Stimulated activated CD4-positive, alpha-beta T cell treated with anti-CD3 and anti-CD28 coated beads, Interleukin-2, amount 100 ng/mL, for 48 hours (primary cell): Measurements from ENCODE around the gene PDZRN4.

Experiments used
- DNase-seq, 2 donors: peaks; one replicate each; pipeline ENCODE4 v3.0.0-alpha.2; 2020

Gene PDZRN4

DNA sequence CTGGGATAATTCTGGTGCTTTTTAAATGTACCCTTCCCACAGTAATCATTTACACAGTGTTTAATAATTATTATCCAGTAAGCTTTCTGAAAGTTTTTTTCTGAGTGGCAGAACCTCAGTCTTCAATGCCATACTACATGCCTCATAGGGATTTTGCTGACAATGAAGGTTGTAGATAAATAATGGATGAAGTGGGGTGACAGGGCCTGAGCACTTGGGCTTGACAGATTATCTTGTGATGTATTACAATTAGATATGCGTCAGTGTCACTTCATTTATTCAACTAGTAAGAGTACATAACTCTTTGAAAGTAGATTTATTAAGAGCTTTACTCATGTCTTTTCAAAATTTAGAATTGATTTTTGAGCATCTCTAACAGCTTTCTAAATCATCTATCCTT, 176.1 kb downstream of the PDZRN4 start:
- DNase-seq = no peak

DNA sequence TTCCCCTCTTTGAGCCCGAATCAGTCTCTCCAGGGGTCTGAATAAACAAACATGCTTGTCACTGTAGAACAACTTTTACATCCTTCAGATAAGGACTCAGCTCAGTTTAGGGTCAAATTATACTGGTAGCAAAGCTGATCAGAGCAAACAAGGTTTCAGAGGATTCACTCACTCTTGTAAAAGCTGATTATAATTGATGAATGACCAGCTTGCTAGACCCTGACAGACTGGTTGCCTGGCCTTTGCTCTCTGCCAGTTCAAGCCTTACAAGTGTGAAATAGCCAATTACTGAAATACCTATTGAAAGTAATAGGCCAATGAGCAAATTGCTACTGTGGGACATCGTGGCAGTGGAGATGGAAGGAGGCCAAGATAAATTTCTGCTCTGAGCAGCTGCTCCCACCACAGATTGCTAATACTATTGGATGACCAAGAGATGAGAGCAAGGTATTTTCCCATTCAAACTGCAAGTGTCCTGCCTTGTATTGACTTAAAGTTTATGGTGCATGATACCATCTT, 177.6 kb downstream of the PDZRN4 start:
- DNase-seq = no peak

DNA sequence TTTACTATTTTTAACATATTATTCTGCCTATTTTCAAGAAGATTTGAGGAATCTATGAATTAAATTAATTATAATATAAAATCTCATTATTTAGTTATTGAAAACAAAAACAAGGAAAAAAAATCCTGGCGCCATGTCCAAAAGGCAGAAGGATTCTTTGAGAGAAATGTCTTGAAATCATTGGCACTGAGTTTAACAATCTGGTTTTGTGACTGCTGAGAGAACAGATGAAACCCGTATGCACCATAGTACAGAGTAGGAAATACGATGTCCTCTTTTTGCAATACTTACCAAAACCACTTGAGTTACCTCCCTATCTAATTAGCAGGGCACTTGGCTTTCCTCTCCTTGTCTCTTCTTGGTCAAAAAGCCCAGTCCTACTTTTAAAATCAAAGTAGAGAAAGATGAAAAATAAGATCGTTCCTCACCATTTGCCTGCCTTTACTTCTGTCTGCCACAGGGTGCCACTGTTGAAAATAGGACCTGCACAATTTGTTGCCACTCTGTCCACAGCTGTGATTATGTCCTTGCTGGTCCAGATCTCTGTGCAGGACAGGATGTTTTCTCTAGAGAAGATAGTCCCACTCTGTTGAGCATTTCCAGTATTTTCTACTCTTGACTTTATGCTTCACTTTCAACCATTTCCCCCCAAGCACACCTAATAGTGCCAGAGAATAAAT, 179.7 kb downstream of the PDZRN4 start:
- DNase-seq = no peak

DNA sequence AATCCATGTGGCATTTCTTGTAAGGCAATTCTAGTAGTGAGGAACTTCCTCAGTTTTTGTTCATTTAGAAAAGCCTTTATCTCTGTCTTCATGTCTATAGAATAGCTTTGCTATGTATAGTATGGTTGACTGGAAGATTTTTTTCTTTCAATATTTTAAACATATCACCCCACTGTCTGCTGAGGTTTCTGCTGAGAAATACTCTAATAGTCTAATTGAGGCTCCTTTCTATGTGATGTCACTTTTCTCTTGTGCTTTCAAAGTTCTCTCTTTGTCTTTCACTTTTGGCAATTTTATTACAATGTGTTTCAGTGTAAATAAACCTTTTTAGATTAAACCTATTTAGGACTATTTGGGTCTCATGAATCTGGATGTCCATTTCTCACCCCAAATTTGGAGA, 192.8 kb downstream of the PDZRN4 start:
- no peak for DNase-seq

DNA sequence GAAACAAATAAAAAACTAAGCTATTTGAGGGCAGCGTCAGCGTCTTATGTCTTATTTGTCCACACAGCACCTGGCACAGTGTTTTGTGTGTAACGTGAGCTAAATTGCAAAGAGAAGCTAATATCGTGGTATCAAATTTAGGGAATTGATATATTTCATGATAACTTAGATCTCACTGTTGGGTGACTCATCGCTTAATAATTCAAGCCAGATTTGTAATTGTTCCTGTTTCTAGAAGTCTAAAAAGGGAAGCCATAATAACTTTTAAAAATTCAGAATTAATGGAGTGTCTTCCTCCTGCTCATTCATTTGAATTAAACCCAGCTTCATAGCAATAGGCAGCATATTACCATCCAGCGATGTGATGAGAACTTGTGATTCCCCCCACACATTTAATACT, 214.7 kb downstream of the PDZRN4 start:
- DNase-seq = no peak

DNA sequence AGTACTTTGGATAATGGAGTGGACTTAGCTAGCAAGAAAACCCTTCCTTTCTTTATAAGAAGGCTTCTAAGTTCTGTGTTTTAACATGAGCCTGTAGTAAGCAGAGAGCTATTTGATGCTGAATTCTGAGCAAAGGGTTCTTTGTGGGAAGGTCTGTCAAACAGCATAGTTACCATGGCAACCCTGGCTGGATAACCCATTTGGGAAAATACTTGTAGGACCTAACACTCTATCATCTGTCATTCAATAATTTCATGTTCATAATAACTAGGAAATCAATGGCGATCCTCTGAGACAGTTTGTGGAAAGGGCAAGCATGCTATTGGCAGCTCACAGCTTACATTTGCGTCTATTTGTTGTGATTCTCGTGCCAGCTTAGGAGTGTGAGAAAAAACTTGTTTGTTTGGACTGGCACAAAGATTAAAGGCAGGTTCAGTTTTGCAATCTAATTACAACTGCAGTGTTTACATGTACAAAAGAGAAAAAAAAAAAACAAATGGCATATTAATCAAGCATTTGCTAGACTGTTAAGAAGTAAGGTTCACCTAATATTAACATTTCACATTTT, 219.2 kb downstream of the PDZRN4 start:
- DNase-seq = no peak

DNA sequence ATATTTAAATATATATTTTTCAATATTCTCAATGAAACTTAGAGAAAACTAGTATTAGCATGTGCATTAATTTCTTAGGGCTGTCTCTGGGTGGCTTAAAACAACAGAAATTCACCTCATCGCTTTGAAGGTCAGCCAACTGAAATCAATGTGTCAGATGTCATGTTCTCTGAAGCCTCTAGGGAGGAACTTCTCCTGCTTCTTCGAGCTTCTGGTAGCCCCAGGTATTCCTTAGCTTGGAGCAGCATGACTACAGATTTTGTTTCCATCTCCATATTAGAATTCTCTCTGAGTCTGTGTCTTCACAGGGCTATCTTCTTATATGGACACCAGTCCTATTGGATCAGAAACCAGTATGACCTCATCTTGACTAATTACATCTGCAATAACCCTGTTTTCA, 221.5 kb downstream of the PDZRN4 start:
- no peak for DNase-seq

DNA sequence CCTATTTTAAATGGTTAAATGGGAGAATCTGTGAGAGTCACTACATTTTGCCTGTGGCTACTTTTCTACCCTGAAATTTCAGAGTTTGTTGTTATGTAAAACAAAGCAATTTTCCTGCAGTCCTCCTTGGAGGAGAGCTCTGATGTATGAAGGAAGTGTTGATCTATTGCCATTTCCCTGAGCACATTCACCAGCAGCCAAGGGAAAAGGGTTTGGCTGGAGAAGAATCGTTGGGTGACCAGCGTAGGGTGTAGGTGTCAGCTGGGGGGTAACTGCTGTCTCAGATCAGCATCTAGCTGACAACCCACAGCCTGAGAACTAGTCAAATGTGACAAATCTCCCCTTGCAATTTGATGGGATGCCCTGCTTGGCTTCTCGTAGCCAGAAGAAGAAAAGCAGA, 230.5 kb downstream of the PDZRN4 start:
- no peak for DNase-seq

DNA sequence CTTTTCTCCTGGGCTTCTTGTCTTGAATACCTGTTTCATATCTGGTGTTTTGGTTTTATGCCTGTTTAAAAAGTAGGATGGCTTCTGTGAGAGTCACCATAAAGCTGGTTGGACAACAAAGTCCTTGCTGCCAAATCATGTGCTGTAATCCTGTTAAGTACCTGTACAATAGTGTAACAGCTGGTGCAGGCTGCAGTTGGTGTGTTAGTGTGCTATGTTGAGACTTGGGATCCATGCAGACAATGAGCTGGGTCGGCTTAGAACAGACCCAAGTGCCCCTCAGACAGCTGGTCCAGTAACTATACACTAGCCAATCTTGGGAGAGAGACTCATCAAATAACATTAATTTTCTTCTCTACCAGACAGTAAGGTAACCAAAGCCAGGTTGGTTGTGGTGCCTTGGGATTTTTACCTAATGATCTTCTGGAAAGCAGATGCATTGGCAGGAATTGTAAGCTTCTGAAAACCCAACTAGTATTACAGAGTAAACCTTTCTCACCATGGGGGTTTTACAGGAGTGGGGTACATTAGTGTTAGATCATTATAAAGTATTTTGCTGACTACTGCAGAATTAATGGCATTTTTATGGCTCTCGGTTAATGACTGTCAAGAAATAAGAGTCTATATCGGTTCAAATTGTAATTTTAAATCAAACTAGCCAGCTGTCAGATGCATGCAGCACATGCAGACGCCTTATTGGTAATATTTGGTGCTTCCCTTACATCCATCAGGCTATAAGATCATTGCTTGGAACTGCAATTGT, 231.2 kb downstream of the PDZRN4 start:
- no peak for DNase-seq

DNA sequence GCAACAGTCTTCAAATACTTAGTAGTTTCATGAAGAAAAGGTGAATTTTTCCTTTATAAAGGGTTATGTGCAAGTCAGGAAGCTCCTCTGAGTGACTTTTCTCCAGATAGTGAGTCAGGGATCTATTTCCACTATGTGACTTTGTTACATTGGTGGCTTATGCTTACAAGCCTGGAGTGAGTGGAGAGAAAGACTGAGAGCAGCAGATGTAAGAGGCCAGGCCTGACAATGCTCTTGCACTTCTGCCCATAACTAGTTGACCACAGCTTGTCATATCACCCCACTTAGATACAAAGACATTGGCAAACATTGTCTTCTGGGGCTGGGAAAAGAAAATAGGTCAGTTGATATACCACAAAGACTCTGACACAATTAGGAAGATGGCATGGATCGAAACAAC, 236.5 kb downstream of the PDZRN4 start:
- no peak for DNase-seq

DNA sequence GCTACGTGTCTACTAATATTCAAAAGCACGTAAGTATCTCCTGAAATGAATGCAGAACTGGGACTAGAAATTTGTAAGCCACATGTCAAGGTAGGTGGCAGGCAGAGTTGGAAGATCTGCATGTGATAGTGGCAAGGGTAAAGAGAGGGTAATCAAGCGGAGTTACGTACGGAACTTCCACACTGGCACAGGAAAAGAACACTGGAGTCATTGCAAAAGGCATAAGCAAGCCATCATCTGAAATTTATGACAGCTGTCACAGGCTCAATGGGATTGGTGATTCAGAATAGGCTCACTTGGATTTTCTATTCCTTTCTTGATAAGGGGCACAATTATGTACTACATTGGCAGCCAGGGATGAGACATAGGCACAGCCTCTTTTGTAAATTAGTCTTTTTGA, 245.3 kb downstream of the PDZRN4 start:
- no peak for DNase-seq

DNA sequence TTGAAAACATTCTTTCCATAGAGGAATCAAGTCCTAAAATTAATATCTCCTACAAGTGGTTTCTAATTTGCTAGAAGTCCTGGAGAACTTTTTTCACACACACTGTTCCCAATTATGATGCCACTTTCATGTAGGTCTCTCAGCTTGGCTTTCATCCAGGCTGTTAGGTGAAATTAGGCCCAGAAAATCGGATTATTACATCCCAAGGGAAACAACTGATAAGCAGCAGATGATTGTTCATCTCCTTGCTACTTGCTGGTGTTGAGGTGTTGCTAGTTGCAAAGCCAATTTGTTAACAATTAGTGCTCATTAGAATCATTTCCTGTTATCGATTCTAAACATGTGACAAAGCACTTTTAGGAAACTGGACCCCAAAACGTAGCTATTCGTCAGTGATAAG, 248.0 kb downstream of the PDZRN4 start:
- DNase-seq = no peak

DNA sequence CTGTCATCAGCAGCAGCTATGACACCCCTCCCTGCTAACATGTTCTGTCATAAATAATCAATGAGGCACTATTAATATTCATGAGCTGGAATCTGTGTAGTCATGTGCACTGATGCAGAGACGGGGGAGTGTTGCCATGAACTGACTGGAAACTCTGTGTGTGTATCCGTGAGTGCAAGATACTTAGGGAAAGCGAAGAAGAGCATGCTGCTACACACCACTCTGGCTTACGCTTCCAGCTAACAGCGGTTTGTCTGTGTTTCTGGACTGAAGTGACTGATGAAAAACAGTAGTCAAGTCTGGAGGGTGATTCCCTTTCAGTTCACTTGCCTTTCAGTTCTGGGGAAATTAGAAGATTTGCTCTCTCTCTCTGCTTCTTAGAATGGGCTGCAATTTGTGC, 249.4 kb downstream of the PDZRN4 start:
- no peak for DNase-seq

DNA sequence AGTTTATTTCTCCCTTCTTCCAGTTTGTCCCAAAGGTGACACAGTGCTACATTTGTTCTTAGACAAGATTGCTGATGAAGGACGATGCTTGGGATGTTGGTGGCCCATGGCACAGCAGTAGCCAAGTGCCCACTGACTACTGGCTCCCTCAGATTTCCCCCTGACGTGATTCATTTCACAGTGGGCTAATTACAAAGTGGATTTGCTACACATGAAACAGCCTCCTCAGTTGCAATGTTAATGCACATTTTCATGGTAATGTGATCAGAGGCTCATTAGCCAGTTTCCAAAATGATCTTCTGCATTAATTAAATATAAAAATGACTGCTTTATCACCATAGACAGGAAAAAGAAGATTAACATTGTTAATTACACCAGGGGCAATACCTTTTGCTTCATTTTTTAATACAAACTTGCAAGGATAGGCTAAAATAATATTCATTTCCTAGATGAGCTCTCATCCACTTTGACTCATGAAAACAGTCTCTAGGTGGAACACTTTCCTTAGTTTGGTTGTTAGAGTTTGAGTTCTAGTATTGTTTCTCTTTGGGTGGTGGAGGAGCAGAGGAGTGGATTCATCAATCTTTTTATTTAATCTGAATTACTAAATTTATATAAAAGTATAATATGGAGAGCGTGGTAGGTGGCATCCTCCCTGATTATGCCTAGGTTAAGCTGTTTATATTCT, 250.9 kb downstream of the PDZRN4 start:
- no peak for DNase-seq

DNA sequence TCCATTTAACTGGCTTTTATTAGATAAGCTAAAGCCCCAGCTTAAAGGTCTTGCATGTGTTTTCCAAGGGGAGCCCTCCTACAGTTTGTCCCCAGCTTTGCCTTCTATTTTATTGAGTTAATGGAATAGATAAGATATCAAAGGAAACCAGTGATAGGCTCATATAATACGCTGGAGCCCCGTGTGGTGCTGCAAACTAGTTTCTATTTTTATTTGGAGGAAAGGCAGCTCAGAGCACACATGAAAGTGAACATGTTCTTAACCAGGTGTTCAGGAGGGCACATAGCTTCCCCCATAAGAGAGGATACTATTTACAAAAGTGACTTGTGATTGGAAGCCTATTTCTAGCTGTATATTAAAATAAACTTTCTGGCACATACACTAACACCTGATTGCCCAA, 251.7 kb downstream of the PDZRN4 start:
- no peak for DNase-seq

DNA sequence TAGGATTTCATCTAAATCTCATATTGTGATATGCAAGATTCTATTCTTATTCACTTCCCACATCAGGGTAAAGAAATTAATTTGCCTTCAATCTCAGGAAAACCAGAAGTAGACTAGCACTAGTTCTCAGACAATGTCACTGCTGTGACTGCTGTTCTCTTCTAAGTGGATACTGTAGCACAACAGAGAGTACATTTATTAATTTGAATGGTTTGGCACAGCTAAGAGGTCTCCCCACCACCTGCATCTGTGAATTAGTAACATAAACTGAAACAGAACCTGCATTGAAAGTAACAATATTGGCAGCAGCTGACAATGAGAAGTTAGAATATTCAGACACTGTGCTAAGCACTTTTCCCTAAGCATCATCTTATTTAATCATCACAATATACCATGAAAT, 253.1 kb downstream of the PDZRN4 start:
- no peak for DNase-seq

DNA sequence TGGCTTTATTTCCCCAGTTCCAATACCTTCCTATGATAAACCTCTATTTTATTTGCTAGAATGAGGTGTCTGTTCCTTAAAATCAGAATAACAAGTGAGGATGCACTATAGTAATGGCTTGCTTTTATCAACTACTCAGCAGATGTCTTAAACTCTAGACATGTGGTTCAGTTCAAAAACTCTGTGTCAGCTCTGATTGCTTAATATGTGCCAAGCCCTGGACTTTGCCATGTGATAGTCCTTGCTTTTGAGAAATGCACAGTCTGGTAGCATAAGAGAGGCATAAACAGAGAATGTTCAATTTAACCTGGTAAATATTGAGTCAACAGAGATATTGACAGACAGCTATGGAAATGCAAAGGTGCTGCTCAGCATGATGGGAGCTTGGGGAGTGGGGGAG, 254.8 kb downstream of the PDZRN4 start:
- no peak for DNase-seq

DNA sequence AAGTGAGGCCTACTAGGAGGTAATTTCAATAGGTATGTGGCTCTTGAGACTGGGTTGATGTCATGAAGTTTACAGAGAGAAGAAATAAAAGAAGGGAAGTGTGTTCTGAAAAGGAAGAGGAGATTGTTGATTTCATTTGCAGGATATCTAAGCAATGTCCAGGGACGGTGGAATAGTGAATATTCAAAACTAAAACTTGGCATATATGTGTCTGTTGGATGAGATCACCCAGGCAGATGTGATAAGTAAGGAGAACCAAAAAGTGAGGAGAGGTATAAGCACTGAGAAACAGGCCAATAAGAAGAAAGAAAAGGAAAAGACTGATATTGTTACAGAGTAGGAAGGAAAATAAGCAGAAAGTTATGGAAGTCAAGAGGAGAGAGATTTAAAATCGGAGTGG, 255.6 kb downstream of the PDZRN4 start:
- no peak for DNase-seq

DNA sequence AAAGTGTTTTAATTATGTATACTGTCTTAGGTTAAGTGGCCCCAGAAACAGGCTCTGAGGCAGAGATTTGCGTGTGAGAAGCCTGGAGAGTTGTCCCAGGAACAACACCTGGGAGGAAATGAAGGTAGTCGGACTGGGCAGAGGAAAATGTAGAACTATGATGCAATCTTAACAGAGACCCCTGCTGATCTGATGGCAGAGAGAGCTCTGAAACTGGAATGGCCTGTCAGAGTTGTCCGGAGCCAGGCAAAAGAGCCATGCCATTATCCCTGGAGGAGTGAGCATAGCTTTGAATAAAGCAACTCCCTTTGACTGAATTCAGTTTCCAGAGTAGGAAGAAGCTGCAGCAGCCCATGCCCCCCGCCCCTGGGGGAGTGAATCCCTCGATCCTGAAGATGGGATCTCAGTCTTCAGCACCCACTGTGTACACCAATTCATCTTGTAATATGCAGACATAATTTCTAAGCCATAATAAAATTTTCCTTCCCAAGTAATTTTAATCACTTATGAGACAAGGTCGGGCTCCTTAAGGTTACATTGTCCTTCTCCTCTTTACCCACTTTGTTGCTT, 264.8 kb downstream of the PDZRN4 start:
- DNase-seq = no peak

DNA sequence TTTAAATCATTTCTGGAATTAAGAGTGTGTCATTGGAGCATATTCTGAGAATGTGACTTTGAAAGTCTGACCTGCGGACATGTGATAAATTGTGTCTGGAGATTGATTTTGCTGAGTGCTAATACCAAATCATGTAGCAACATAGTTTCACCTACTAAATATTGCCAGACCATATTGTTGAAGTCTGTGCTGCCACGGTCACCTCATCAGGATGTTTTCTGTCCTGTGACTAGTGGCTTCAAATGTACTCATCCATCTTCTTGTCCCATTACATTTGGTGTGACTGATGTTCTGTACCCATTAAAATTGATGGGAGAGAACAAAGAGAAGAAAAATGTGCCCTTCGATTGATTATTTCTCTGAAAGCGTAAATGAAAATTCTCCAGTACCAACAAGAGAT, 265.3 kb downstream of the PDZRN4 start:
- DNase-seq = no peak

DNA sequence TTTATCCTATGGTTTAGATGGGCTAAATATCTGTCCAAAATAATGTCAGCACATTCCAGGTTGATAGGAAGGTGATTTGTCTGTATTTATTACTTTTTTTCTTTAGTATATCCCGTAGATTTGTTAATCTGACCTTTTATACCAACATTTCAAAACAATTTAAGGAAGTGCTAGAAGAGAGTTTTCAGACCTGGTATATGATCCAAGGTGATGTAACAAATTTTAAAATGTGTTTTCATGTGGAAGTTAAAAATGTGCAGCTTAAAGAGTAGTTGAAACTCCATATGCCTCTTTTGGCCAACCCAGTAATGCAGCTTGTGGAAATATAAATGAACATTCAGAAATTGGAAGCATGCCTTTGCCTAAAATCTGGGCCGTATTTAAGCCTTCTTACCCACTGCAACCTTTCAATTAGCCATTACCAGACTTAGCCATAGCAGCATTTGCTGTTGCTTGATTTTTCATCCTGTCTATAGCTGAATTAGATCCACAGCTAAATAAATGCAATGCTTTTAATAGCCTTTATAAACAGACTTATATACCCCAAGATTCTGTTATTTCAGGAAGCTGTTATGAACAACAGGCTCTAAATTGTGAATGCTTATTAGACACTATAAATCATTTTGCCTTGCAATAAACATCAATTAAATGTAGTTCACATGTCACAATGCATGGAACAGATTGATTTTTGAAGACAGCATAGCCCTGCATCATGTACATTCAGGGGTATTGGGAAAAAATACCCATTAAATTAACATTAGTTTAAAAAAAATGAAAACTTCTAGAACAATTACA, 271.2 kb downstream of the PDZRN4 start:
- DNase-seq = no peak

DNA sequence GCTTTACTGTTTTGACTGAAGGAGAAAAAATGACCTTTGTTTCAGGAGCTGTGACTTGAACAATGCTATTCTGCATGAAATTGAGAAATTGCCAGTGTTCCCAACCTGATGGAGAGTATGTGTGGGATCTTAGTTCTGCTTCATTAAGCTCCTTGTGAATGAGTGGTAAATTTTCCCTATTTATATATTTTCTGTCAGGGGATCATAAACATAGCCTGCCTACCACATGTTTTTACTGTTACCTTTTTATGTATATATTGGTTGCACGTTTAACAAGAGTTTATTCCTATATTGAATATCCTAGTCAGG, 271.7 kb downstream of the PDZRN4 start:
- DNase-seq = no peak

DNA sequence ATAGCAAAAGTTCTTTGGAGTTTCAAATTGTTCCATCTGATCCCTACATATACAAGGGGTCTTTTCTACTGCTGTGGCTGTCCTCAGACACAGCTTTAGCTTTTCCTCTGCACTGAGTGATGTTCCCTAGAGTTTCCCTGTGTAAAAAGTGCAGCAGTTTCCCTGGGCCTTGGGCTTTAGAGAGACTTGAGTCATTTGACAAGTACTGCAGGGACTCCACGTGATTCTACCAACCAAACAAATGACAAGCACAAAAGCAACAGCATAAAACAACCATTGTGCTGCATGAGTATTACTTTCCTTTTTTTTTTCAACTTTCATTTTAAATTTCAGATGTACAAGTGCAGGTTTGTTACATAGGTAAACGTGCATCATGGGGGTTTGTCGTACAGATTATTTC, 272.8 kb downstream of the PDZRN4 start:
- DNase-seq = no peak
